ENCODE data around the gene PSMB7. TPM values are rescaled to one million over a fixed set of nuclear protein-coding genes. Genes with fewer than 3 reads are reported as not detected.
A peak's percentile ranks its signal among the peaks of the same experiment; 100 is the strongest.

PSMB7 gene
- total and polyA plus RNA-seq, 2 donors from 2014 or later = 105 to 250 TPM

- H3K27ac ChIP-seq (ENCODE audit: low read depth in 2 of 2, low read length in 2 of 2) = no peak overlapping the region
- no peak for FAIRE-seq
- H3K4me3 ChIP-seq (ENCODE audit: low read length in 3 of 3) = no peak overlapping the region
- peaks cover 20% of the 10 kb centered on the region for H3K27me3 ChIP-seq (ENCODE audit: control insufficient read depth, insufficient read depth, low read length)
- H3K4me1 ChIP-seq (ENCODE audit: control insufficient read depth in 2 of 3, insufficient read depth in 2 of 3, low read depth in 1 of 3, low read length in 3 of 3) = peaks cover 0 to 4% (median 0%) of the 10 kb centered on the region in 3 donors
- intact Hi-C loops (cut with DNase I) = no loop called here
- H3K9ac ChIP-seq (ENCODE audit: low read length in 3 of 3) = no peak overlapping the region
- TF ChIP-seq CTCF (IDR thresholded peaks at IDR 0.05; ENCODE audit: borderline replicate concordance, extremely low read depth, insufficient read depth) = no peak
- peak in 1 of 5 donors; percentile 49 for DNase-seq
- H3K36me3 ChIP-seq (ENCODE audit: control insufficient read depth in 2 of 3, insufficient read depth in 3 of 3, low read length in 3 of 3) = no peaks in the 10 kb centered on the region
- no peaks in the 10 kb centered on the region for H3K9me3 ChIP-seq (ENCODE audit: control insufficient read depth in 2 of 3, insufficient read depth in 1 of 3, low read length in 3 of 3)
These were observed 38.4 kb upstream of the PSMB7 start for GRCh38 chr9:124453586-124454191.

GRCh38 chr9:124452841-124453585, 37.8 kb upstream of the PSMB7 start:
- no peak overlapping the region for H3K9ac ChIP-seq (ENCODE audit: low read length in 3 of 3)
- no peak for FAIRE-seq
- peaks cover 0 to 4% (median 0%) of the 10 kb centered on the region in 3 donors for H3K4me1 ChIP-seq (ENCODE audit: control insufficient read depth in 2 of 3, insufficient read depth in 2 of 3, low read depth in 1 of 3, low read length in 3 of 3)
- no peaks in the 10 kb centered on the region for H3K36me3 ChIP-seq (ENCODE audit: control insufficient read depth in 2 of 3, insufficient read depth in 3 of 3, low read length in 3 of 3)
- no peak overlapping the region for H3K27ac ChIP-seq (ENCODE audit: low read depth in 2 of 2, low read length in 2 of 2)
- no peak overlapping the region for H3K4me3 ChIP-seq (ENCODE audit: low read length in 3 of 3)
- TF ChIP-seq CTCF (IDR thresholded peaks at IDR 0.05; ENCODE audit: borderline replicate concordance, extremely low read depth, insufficient read depth) = no peak
- intact Hi-C loops (cut with DNase I) = no loop called here
- DNase-seq = no peak
- H3K27me3 ChIP-seq (ENCODE audit: control insufficient read depth, insufficient read depth, low read length) = peaks cover 20% of the 10 kb centered on the region
- H3K9me3 ChIP-seq (ENCODE audit: control insufficient read depth in 2 of 3, insufficient read depth in 1 of 3, low read length in 3 of 3) = no peaks in the 10 kb centered on the region

- H3K36me3 ChIP-seq (ENCODE audit: control insufficient read depth in 2 of 3, insufficient read depth in 3 of 3, low read length in 3 of 3) = no peaks in the 10 kb centered on the region
- no peak overlapping the region for H3K9ac ChIP-seq (ENCODE audit: low read length in 3 of 3)
- H3K27ac ChIP-seq (ENCODE audit: low read depth in 2 of 2, low read length in 2 of 2) = no peak overlapping the region
- H3K9me3 ChIP-seq (ENCODE audit: control insufficient read depth in 2 of 3, insufficient read depth in 1 of 3, low read length in 3 of 3) = no peaks in the 10 kb centered on the region
- DNase-seq = no peak
- intact Hi-C loops (cut with DNase I) = no loop called here
- TF ChIP-seq CTCF (IDR thresholded peaks at IDR 0.05; ENCODE audit: borderline replicate concordance, extremely low read depth, insufficient read depth) = no peak
- peaks cover 20% of the 10 kb centered on the region for H3K27me3 ChIP-seq (ENCODE audit: control insufficient read depth, insufficient read depth, low read length)
- no peak overlapping the region for H3K4me3 ChIP-seq (ENCODE audit: low read length in 3 of 3)
- H3K4me1 ChIP-seq (ENCODE audit: control insufficient read depth in 2 of 3, insufficient read depth in 2 of 3, low read depth in 1 of 3, low read length in 3 of 3) = peaks cover 0 to 4% (median 0%) of the 10 kb centered on the region in 3 donors
- FAIRE-seq = no peak
These were observed 37.1 kb upstream of the PSMB7 start for GRCh38 chr9:124452326-124452725.

All from kidney (tissue), 14 donors.